PC-9 (cell line): ENCODE measurements around the gene METTL15.

ENCODE experiments used
- CTCF ChIP-seq: fragments of 200-600 bp; sonication (generic); conservative IDR thresholded peaks from 2 replicates; pipeline ENCODE4 v1.6.1; 2017; ENCODE audit warnings: mixed run types, antibody characterized with exemption, mild to moderate bottlenecking, moderate library complexity
- EZH2 ChIP-seq: fragments of 200-600 bp; sonication (generic); IDR thresholded peaks from 2 replicates; pipeline ENCODE4 v1.8.0; 2017; ENCODE audit warnings: antibody characterized with exemption, low read depth

DNA sequence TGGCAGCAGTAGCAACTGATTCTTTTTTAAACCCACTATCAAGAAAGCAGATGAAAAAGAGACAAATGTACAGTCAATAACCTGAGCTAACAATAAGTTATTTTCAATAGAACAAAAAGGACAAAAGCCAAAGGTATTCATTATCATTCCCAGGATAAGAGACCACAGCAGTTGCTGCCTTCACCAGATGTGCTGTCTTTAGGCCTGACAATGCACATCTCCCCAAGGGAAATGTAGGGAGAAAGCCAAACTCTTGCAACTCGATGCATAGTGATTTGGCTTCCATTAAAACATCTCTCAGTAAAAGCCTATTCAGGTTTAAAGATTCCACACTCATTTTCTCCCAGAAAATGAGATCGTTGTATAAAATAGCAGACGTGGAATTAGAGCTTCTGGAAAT is 210.7 kb downstream of the METTL15 start:
- TF ChIP-seq CTCF (no peak), EZH2 (no peak)
